ENCODE data around the gene LAMB1.
A peak's percentile ranks its signal among the peaks of the same experiment; 100 is the strongest.
"Not testable (repeated sequence)": the region's sequence is repeated elsewhere in the genome, so short reads cannot be mapped to it uniquely, and the experiment has no call there.

Gene LAMB1

DNA sequence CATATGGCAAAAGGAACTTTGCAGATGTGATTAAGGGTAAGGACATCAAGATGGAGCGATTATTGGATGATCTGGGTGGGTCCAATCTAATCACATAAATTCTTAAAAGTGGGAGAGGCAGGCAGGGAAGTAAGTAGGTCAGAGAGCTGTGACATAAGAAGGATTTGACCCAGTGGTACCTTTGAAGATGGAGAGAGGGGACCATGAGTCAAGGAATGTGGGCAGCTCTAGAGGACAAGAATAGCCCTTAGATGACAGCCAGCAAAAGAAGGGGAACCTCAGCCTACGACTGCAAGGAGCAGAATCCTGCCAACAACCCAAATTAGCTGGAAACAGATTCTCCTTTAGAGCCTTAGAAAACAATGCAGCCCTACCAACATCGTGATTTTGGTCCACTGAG, 34.5 kb downstream of the LAMB1 start:
- no peak for DNase-seq

DNA sequence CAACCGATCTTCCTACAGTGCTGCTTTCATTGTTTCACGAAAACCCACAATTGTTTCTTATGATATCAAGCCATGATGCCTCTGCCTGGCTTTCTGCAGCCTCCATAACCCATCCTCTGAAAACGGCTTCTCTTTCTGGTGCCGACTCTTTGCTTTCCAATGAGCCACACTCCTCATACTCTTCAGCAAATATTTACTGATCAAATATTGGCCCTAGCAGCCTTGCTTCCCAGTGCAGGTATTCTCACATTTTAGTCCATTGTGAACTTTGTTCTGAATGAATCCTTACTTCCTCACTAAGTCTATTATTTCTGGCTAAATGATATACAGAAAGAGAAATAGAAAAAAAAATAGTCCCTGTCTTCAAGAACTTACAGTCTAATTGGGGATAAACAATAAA, 35.5 kb downstream of the LAMB1 start:
- no peak for DNase-seq

DNA sequence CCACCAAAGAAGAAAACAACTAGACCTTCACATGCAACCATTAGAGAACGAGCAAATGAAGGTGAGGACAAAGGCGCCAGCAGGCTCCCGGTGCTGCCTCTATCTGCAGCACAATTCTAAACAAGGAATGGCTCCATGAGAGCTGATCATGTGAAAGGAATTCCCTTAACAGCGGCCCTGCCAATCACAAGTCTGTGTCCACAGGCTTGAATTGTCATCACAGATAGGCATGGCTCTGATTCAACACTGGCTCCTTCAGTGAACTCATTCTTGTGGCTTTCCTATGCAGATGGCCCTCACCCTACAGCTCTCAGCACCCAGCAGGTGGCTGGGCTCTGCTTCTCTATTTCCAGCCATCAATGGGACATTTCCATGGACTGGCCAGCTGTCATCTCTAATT, 36.2 kb downstream of the LAMB1 start:
- DNase-seq: no peak

DNA sequence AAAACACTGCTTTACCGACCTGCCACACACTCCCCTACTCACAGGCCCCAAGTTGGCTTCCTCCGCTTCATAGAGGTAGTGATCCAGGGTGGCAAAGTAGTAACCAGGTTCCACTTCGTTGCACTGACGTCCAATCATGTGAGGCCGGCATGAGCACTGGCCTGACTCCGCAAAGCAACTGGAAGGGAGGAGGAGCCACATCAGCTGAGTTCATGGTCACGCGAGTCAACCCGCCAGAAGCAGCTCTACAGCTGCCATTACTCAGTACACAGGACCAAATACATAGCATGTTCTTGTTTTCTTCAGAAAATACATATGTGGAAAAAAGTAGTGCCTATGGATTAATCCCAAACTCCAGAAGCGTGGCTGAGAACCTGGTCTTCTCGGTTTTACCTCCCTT, 38.5 kb downstream of the LAMB1 start:
- DNase-seq: no peak

DNA sequence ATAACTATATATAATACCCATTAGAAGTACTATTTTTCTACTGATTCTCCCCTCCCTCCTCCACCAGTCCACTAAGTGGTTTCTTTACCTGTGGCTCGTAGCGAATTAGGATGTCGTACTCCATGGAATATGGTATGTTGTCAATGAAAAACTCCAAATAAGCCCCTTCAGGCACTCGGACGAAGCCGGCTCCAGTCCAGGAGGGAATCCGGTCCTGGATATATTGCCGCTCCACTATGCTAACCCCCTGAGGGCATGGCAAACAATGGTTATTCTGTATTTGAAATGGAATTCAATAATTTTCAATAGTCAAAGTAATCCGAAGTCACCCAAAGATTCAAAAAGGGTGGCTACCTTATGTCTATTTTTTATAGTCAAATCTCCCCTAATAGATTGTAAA, 40.1 kb downstream of the LAMB1 start:
- DNase-seq: no peak

DNA sequence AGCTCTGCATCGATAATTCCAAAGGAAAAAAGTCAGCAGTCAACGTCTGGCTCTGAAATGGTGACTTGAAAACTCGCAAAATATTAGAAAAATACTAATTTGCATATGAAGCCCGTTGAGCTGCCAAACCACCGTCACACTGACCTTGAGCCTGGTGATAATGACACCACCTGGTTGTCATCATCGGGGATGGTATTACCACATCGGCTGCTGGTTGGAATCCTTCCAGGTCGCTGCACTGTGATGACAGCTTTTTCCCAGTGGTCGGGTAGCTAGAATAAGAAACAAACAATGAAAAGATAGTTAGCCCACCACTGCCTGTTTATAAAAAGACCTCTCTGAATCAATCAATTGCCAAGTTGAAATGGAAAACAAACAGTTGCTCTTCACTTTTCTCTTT, 41.6 kb downstream of the LAMB1 start:
- peak; percentile 71 for DNase-seq

DNA sequence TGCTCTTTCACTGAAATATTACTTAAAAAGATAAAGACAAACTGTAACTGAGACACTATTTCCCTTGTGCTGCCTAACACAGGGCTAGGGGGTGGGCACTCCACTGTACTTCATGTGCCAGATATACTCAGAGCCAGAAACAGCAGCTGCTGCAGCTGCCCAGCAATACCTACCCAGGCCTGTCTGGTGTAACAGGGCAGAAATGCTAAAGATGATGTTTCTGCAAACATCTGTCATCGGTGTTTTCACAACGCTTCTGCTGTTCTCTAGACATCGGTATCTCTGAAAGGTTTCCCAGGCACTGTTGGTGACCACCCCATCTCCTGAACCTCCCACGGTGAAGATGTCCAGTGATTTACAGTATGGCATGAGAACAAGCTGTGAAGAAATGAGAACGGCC, 42.7 kb downstream of the LAMB1 start:
- no peak for DNase-seq

DNA sequence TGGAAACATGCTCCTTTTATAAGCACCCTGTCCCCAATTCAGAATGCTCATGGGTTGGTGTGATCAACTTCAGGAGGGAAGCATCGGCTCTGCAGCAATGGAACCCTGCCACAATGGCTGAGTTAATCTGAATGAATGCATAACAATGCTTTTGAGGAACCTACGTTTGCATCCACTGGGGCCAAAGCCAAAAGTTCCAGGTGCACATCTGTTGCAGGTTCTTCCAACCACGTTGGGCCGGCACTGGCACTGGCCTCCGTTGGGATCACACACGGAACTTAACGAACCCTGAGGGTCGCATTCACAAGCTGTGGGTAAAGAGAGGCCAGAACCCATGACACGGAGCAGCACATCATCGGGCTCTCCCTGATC, 43.4 kb downstream of the LAMB1 start:
- DNase-seq: no peak

DNA sequence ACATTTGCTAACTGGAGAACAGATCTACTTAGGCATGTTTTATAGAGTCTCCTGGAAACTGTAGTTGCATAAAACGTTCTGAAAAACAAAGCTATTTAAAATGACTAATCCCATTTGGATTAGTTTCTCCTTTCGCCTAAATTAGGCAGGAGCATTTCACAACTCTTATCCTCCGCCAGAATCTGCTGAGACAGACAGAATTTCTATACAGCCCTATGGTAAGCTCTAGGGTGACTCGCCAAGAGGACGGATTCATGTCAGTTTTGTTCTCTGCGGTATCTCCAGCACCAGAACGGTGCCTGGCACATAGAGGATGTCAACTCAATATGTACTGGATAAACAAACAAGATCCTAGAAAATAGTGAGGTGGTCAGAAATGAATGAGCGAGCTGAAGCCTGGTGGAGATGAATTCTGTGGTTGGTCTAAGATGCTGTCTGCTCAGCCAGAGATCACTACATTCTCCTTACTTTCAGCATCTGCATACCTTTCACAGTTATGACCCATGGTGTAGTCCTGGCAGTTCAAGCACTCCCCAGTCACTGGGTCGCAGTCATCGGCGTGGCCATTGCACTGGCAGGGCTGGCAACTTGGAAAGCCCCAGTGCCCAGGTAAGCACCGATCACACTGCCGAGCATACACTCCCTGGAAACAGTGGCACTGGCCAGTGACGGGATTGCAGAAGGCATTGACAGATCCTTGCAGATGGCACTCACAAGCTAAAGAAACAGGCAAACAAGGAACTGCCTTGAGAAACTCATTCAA, 44.0 kb downstream of the LAMB1 start:
- DNase-seq: no peak

DNA sequence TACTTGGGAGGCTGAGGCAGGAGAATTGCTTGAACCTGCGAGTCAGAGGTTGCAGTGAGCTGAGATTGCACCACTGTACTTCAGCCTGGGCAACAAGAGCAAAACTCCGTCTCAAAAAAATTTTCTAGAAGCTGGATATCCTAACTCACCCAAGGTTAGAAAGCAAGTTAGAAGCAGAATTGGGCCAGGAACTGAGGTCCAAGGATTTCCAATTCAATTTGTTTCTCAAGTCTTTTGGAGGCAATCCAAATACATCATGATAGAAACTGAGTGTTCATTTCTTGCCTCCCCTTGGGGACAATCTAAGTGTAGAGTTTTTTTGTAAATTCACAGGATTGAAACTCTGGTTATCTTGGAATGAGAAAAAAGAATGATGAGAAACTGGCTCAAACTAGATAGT, 45.5 kb downstream of the LAMB1 start:
- DNase-seq: no peak

DNA sequence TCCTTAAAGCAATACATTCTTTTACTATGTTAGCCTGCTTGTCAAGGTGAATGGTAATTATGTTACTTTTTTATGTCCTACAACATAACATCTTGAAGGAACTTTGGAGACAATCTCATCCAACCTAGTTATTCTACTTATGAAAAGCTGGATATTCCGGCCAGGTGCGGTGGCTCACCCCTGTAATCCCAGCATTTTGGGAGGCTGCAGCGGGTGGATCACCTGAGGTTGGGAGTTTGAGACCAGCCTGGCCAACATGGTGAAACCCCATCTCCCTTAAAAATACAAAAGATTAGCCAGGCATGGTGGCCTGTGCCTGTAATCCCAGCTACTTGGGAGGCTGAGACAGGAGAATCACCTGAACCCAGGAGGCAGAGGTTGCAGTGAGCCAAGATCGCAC, 46.0 kb downstream of the LAMB1 start:
- not testable (repeated sequence) for DNase-seq

DNA sequence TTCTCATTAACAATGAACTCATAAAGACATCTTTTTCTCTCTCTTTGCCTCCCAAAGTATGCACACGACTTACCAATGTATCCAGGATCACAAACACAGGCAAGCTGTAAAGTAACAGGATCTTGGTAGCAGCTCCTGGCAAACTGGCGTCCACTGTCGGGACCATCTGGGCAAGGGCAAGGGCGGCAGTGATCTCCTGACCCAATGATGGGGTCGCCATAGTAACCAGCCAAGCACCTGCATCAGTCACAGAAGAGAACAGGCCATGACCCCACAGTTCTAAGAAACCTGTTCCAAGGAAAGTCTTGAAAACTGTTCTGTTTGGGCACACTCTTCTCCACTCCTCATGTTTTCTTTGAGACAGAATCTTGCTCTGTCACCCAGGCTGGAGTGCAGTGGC, 47.6 kb downstream of the LAMB1 start:
- no peak for DNase-seq

DNA sequence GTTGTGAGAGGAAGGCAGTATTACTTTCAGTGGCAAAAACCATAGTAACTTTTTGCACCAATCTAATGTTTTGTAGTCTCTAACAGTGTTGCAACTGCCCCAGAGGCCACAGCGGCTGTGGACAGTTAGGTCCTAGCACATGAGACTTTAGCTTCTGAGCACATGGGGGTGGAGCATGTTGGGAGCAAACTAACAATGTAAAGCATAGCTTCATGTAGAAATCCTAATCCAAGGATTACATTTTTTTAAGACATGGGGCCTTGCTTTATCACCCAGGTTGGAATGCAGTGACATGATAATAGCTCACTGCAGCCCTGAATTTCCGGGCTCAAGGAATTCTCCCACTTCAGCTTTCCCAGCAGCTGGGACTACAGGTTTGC, 49.0 kb downstream of the LAMB1 start:
- DNase-seq: no peak

DNA sequence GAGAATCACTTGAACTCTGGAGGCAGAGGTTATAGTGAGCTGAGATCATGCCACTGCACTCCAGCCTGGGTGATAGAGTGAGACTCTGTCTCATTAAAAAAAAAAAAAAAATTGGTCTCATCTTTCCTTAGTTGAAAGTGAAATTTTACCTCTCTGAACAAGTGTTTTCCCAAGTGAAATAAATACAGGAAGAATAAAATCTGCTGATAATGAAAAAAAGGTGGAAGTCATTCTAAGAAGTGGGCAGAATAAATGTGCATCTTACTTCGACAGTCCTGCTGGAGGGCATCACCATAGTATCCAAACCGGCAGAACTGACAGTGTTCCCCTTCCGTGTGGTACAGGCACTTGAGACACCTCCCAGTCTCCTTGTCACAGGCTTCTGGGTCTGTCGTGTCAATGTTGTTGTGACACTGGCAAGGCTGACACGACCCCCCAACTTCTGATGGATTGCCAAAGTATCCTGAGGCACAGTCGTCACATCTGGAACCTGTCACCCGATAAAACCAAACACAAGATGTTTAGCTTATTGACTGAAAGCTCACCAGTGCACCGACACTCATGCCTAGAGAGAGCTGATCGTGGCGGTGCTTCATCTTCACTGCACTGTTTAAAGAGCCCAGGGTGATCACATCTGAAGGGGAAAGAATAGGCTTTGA, 49.6 kb downstream of the LAMB1 start:
- DNase-seq: no peak

DNA sequence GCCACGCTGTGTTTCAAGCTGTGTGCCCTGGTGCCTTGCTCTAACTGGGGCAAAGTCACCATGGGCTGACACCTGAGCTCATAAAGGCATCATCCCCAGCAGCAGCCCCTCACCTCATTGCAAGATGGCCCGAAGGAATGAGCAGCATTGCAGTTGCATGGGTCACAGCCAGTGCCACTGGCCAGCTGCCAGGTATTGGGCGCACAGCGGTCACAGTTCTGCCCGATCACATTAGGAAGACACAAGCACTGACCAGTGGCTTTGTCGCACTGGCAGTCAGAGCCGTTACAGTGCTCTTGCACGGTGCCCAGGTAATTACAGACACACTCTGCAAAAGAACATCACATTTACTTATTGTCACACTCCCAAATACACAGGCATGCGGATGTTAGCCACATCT, 51.1 kb downstream of the LAMB1 start:
- DNase-seq: no peak

DNA sequence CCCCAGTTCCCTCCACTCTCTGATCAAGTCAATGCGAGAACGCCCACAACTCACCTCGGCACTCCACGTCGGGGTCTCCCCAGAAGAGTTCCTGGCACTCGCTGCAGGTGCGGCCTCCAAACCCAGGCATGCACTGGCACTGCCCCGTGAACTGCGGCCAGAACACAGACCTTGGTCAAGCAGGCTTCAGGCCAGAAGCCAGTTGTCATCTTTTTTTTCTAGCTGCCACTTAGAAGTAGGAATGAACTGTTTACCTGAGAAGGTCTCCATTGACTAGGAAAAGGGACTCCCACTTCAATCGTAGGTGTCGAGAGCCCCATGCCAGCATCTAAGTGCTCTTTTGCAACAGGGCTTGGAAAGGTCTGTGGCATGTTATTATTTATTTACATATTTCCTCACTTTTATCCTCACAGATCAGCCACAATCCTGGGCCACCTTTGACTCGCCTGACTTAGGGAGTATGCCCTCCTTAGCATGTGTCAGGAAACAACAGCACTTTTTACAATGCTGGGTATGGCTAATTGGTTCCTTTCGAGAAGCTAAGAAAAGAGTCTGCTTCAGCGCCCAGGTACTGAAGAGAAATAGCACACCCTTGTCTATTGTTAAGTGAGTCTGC, 51.7 kb downstream of the LAMB1 start:
- DNase-seq: no peak

DNA sequence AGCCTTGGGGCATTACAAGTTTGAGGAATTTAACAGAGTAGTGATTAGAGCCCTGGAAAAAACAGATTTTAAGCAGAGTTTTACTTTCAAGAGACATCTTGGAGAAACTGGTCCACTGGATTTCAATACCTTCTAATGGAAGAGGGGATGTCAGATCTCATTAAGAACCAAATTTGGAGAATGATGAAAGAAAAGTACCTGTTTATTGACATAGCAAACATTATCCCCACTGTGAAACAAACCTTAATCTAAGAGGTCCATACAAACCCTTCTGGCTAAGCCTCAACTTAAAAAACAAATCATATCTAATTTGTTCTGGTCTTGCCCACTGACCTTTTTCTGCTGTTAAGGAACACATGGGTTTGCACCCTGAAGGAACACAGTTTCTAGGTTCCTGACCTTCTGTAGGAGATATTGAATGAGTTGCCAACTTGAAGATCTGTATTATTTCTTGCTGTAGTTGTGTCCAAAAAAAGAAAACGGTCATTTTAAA, 53.5 kb downstream of the LAMB1 start:
- DNase-seq: no peak

DNA sequence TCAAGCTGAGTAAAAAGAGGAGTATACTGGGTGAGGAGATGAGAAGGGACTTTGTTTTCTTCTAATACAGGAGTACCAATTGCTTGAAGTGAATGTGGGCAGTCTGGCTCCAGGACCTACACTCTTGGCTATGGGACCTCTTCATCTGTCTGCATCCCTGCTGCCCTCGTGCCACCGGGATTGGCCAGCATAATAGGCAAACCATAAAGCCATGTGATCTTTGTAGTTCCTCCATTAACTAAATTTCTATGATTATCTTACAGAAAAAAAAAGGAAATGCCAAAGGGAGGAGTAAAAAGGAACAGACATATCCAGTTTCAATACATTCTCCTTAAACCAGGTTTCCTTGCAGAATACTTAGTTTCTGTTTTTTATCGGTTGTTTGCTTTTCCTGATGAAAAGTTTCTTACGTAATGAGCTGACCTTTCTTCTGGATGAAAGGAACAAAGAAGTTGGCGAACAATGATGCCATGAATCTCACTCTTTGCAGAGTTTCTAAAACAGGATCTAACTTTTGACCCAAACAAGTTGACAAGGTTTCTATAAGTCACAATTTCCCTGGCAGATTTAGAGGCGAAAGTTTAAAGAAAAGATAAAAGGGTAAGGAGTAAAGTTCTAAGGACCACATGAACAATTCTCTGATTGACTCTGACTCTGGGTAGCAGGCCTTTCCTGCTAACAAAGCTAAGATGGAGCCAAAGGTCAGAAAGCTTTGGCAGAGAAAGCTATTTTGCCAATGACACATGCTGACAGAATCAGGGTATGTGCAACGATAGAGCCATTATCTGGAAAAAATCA, 54.1 kb downstream of the LAMB1 start:
- no peak for DNase-seq

DNA sequence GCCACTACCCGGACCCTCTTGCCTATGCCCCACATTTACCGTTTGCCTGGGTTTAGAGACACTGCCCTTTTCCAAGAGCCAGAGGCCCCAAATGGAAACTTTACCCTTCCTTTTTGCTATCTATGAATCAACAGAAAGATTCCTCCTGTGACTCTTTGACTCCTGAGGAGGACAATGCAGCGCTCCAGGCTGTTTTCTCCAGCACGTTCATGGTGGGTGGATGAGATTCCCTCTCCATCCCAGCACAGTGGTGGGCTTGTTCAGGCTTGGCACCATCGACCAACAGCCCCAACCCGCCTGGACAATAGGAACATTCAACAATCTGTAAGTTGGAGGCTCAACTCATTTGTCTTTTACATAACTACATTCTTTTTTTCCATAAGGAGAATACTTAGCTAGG, 56.1 kb downstream of the LAMB1 start:
- no peak for DNase-seq

DNA sequence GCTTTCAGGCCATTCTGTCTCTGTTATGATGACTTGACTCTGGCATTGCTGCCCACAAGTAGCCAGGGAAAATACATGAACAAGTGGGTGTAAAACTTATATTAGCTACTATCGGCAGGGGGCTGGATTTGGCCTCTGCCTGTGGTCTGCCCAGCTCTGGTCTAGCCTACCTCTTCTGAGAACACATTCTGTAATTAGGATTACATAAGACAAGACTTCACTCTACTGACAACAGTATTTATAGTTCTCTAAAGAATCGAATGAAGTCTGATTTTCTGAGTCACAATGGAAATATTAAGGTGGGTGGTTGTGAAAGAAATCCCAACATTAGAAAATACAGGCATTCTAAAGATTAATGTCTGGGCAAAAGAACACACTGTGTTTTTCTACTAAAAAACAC, 56.5 kb downstream of the LAMB1 start:
- no peak for DNase-seq

DNA sequence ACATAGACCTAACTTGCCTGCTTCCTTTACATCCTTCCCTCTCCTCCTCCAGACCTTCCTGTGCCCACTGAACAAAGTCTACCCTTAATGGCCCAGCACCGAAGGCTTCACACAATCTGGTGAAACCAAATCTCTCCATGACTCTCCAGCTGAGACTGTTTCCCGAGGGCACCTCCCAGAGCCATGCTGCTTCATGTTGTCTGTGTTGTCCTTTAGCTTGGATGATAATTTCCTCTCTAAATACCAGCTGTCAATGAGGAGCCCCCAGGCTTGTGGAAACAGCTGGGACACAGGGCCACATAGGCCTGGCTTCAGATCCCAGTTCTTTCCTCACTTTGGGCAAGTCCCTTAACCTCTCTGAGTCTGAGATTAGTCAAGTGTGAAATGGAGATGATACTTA, 57.6 kb downstream of the LAMB1 start:
- no peak for DNase-seq

DNA sequence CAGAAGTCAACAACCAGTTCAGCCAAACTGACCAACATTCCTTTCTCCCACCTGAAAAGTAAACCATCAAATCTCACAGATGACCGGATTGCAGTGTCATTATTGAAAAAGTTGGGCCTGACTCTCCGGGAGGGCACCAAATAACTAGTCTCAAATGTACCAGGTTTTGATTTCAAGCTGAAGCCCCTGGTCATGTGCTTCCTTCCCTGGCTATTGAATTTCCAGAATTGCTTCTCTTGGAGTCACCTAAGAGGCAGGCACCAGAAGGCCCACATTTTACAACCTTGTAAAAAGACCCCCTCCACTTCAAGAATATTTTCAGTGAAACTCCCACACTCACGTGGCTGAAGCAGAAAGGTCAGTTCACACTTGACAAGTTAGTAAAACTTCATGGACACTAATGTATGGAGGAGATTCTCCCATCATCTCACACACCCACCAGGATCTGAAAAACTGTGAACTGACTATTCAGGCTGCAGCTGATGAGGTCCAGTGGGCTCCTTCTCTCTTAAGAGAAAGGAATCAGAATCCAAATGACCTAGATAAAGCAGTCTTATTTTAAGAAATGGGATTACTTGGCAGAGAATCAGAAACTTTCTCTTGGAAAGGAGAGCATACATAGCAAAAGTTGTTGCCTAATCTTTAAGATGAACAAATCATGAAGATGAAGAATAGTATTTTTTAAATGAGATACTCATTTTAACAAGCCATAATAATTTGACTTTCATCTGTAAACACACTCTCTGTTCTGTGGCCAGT, 58.4 kb downstream of the LAMB1 start:
- no peak for DNase-seq

DNA sequence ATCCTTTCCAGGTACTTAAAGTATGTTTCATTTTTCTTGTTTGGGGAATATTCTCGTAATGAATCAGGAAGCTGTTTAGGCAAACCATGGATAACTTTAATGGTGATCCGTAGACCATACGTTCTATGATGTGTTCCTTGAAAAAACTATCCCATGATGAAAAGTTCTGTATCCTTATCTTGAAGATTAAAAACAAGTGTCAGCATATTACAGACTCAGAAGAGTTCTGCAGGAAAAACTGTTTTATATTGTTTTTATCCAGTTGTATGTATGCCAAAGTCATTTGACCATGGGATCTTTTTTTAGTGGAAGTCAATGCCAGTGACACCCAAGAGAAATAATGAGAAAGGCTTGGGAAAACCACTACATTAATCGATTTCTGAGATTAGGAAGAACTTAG, 59.9 kb downstream of the LAMB1 start:
- DNase-seq: no peak
